Left ventricle myocardium inferior (tissue), 1 donor: ENCODE results near the gene TMEM187. TPM values are rescaled to one million over a fixed set of nuclear protein-coding genes. Genes with fewer than 3 reads are reported as not detected.

ENCODE experiments used
- DNase-seq: peaks from one replicate; pipeline ENCODE4 v3.0.0-alpha.2; 2020
- H3K27ac ChIP-seq: fragments of 200-600 bp; replicated peaks from 2 replicates; pipeline ENCODE4 v1.8.0; 2021
- H3K27me3 ChIP-seq: fragments of 200-600 bp; 2 replicates; pipeline ENCODE4 v1.8.0; 2021; ENCODE audit warnings: low read depth
- H3K36me3 ChIP-seq: fragments of 200-600 bp; 2 replicates; pipeline ENCODE4 v1.8.0; 2021
- H3K4me1 ChIP-seq: fragments of 200-600 bp; 2 replicates; pipeline ENCODE4 v1.8.0; 2021
- H3K4me3 ChIP-seq: fragments of 200-600 bp; 2 replicates; pipeline ENCODE4 v1.8.0; 2021; ENCODE audit warnings: mild to moderate bottlenecking, moderate library complexity
- H3K9me3 ChIP-seq: fragments of 200-600 bp; replicated peaks from 2 replicates; pipeline ENCODE4 v1.8.0; 2021
- CTCF ChIP-seq: fragments of 200-600 bp; IDR thresholded peaks from 2 replicates; pipeline ENCODE4 v1.8.0; 2021; ENCODE audit warnings: antibody characterized with exemption, mild to moderate bottlenecking, borderline replicate concordance
- intact Hi-C: fragments of 100-400 bp; cut with micrococcal nuclease; formaldehyde crosslinking; loops from one replicate; pipeline ENCODE4 v1.11.0; 2022
- total RNA-seq: library from RNA; stranded (reverse); fragmentation: NEBNext Ultra II Directional; extraction: Animal tissue kit (Norgen Biotek cat#: 25700); gene quantifications from one replicate; pipeline ENCODE4 v1.2.1, GENCODE V29; 2021
- donor health status: DM: no; HTN: yes; CAD: no; lungs with severe emphysema.

Gene TMEM187
- total RNA-seq, 1 donor from 2014 or later, result 6.4 TPM

GRCh38 chrX:153995504-153995903, 22.9 kb downstream of the TMEM187 start:
- no peaks in the 10 kb centered on the region for H3K9me3 ChIP-seq
- no peaks in the 10 kb centered on the region for H3K36me3 ChIP-seq
- intact Hi-C loops, result no loop called here
- no peak for DNase-seq
- H3K4me3 ChIP-seq, result no peak overlapping the region
- H3K4me1 ChIP-seq, result no peaks in the 10 kb centered on the region
- no peak for TF ChIP-seq CTCF
- H3K27me3 ChIP-seq, result no peaks in the 10 kb centered on the region
- H3K27ac ChIP-seq, result no peak overlapping the region

- no peak overlapping the region for H3K27ac ChIP-seq
- intact Hi-C loops, result no loop called here
- DNase-seq, result no peak
- H3K9me3 ChIP-seq, result no peaks in the 10 kb centered on the region
- H3K36me3 ChIP-seq, result no peaks in the 10 kb centered on the region
- H3K4me3 ChIP-seq, result no peak overlapping the region
- H3K27me3 ChIP-seq, result no peaks in the 10 kb centered on the region
- H3K4me1 ChIP-seq, result no peaks in the 10 kb centered on the region
- no peak for TF ChIP-seq CTCF
Measured at GRCh38 chrX:153999359-154000037, 26.9 kb downstream of the TMEM187 start.

GRCh38 chrX:154000051-154000450, 27.5 kb downstream of the TMEM187 start:
- Histone ChIP-seq H3K4me1 (no peaks in the 10 kb centered on the region), H3K27me3 (no peaks in the 10 kb centered on the region), H3K27ac (no peak overlapping the region), H3K9me3 (no peaks in the 10 kb centered on the region), H3K4me3 (no peak overlapping the region), H3K36me3 (no peaks in the 10 kb centered on the region)
- TF ChIP-seq CTCF, result no peak
- DNase-seq, result no peak
- intact Hi-C loops, result no loop called here

GRCh38 chrX:154002215-154002719, 29.7 kb downstream of the TMEM187 start:
- Histone ChIP-seq H3K36me3 (no peaks in the 10 kb centered on the region), H3K27ac (no peak overlapping the region), H3K4me1 (no peaks in the 10 kb centered on the region), H3K27me3 (no peaks in the 10 kb centered on the region), H3K9me3 (no peaks in the 10 kb centered on the region), H3K4me3 (no peak overlapping the region)
- DNase-seq, result peak; percentile 27
- intact Hi-C loops, result no loop called here
- TF ChIP-seq CTCF, result no peak

GRCh38 chrX:154004315-154004714, 31.8 kb downstream of the TMEM187 start:
- Histone ChIP-seq H3K36me3 (no peaks in the 10 kb centered on the region), H3K27ac (no peak overlapping the region), H3K9me3 (no peaks in the 10 kb centered on the region), H3K4me3 (no peak overlapping the region), H3K27me3 (no peaks in the 10 kb centered on the region), H3K4me1 (no peaks in the 10 kb centered on the region)
- no peak for TF ChIP-seq CTCF
- intact Hi-C loops, result no loop called here
- DNase-seq, result no peak
